Measurements from ENCODE around the gene ABL1. TPM values are rescaled to one million over a fixed set of nuclear protein-coding genes. Genes with fewer than 3 reads are reported as not detected.
"Not testable (repeated sequence)": the region's sequence is repeated elsewhere in the genome, so short reads cannot be mapped to it uniquely, and the experiment has no call there.

The ABL1 gene
- 92.4 TPM for total RNA-seq
- long read RNA-seq, partial matches to known transcripts, result 2 of 88 reads
- long read RNA-seq, other reads (novel, unspliced or antisense), result 86 of 88 reads

DNA sequence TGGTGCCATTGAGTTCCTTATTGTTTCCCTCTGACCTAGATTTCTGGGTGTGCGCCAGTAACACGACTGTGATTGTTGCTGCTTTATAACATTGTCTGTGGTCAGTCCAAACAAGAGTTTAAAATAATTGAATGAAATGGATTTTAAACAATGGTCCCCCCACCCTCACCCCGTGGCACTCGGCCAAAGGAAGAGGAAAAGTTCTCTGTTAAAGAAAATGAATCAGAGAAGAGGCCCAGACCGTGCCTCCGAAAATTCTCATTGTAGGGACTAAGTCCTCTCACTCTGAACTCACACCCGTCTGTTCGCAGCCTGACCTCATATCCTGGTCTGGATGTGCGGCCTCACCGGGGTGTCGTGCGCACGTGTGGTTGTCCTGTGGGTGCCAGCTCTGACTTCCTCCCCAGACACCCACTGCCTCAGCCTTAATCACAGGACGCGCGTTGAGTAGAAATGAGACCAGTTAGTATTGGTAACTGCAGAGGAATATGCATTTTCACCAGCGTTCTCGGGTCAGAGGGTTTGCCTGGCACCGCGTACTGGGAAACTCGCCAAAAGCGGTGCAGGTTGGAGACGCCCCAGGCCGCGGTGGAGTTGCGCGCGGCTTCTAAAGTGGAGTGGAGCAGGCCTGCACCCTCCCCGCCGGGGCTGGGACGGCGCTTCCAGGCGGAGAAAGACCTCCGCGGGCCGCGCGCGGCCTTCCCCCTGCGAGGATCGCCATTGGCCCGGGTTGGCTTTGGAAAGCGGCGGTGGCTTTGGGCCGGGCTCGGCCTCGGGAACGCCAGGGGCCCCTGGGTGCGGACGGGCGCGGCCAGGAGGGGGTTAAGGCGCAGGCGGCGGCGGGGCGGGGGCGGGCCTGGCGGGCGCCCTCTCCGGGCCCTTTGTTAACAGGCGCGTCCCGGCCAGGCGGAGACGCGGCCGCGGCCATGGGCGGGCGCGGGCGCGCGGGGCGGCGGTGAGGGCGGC is at the start of gene ABL1:
Gene ABL1 (plus strand): TSS at position 884 of the 966 bp plus-strand sequence. CDS start 193 bp downstream, outside the sequence.
- DNase-seq (ENCODE audit: low spot score), result no peak

DNA sequence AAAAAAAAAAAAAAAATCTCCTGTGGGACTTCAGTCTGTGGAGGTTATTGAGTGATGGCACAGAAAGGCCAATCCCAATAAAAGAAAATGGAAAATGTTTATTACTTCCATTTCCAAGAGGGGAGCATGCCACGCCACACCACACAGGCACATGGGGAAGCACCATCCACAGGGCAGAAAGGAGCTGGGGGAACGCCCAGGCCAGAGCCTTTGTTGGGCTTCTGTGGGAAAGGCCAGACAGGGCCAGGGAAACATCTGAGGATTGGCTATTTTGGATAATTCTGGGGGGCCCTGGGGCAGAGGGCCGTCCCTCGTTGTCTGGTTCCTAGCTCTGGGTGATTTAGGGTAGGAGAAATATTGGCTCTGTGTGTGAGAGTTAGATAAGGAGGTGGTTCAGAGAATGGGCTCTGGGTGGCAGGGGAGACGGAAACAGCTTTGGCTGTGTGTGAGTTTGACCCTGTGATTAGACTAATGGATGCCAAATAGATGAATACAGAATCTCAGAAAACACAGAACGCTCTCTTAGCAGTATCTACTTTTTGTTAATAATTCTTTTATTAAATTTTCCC is 49.0 kb upstream of the ABL1 start:
- DNase-seq (ENCODE audit: low spot score), result no peak

- DNase-seq (ENCODE audit: low spot score), result no peak
Measured at GRCh38 chr9:130786526-130786925, 48.5 kb upstream of the ABL1 start.

GRCh38 chr9:130789747-130790672 is 45.0 kb upstream of the ABL1 start:
- no peak for DNase-seq (ENCODE audit: low spot score)

DNA sequence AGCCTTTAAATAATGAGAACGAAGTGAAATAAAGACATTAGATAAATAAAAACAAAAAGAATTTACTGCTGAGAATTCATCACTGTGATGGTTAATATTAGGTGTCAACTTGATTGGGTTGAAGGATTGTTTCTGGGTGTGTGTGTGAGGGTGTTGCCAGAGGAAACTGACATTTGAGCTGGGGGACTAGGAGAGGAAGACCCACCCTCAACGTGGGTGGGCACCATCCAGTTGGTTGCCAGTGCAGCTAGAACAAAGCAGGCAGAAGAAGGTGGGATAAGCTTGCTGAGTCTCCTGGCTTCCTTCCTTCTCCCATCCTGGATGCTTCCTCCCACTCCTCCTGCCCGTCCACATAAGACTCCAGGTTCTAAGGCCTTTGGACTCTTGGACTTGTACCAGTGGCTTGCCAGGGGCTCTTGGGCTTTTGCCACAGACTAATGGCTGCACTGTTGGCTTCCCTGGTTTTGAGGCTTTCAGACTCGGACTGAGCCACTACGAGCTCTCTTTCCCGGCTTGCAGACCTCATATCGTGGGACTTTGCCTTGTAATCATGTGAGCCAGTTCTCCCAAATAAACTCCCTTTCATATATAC is 43.7 kb upstream of the ABL1 start:
- DNase-seq (ENCODE audit: low spot score), result no peak

DNA sequence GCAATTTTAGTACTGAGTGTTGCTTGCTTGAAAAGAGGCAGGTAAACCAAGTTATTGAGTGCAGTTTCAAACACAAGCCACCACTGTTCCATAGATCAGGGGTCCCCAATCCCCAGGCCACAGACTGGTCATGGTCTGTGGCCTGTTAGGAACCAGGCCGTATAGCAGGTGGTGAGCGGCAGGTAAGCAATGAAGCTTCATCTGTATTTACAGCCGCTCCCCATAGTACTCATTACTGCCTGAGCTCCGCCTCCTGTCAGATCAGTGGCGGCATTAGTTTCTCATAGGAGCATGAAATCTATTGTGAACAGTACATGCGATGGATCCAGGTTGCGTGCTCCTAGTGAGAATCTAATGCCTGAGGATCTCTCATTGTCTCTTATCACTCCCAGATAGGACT is 41.5 kb upstream of the ABL1 start:
- DNase-seq (ENCODE audit: low spot score), result no peak

GRCh38 chr9:130794021-130794420 is 41.0 kb upstream of the ABL1 start:
- DNase-seq (ENCODE audit: low spot score), result not testable (repeated sequence)

DNA sequence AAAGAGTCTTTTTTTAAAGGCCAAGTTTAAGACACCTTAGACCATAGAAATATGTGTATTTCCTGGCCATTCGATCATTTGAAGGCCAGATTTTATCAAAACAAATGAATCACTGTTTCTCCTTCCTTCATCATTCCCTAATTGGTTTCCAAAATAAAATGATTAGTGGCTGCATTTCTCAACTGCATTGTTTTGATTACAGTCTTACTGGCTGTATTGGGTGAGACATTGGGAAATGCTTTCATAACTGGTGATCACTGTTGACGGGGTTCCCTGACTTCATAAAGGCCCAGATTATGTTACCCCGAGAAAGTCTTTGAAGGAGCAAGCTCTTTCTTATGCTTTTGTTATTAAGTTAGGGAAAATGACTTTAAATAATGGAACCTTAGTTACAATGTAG is 40.6 kb upstream of the ABL1 start:
- not testable (repeated sequence) for DNase-seq (ENCODE audit: low spot score)

DNA sequence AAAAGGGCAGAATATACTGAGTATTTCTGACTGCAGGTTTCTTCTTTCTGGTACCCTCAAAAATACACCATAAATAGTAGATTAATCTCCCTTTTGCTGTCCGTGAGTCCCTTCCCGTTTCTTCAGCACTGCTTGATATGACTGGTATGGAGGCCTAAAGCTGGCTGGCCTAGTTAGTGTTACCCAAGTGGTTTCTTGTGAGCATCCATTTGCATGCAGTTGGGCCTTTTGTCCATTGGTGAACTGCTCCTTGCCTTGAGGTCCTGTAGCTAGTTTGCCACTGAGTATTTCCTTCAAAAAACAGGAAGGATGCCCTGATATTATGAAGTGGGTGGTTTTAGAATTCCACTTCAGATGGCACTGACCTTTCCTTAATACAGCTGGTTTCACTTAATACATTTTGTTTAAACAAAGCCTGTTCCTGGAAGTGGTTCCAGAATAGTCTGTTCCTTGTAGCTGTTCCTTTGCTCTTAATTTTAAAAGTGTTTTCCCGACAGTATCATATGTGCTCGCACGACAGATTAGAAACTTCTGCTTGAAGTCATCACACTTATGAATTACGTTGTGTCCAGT is 40.0 kb upstream of the ABL1 start:
- no peak for DNase-seq (ENCODE audit: low spot score)

DNA sequence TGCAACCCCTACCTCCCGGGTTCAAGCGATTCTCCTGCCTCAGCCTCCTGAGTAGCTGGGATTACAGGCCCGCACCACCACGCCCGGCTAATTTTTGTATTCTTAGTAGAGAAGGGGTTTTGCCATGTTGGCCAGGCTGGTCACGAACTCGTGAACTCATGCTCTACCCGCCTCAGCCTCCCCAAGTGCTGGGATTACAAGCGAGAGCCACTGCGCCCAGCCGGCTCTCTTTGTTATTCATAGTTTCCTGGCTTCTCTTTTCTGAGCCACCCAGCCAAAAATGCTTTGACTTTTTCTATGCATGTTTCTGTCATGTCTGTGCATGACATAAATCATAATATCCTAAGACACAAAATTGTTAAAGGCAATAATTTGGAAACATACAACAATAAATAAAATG is 31.9 kb upstream of the ABL1 start:
- not testable (repeated sequence) for DNase-seq (ENCODE audit: low spot score)

GRCh38 chr9:130805510-130806326 is 29.3 kb upstream of the ABL1 start:
- DNase-seq (ENCODE audit: low spot score), result no peak

DNA sequence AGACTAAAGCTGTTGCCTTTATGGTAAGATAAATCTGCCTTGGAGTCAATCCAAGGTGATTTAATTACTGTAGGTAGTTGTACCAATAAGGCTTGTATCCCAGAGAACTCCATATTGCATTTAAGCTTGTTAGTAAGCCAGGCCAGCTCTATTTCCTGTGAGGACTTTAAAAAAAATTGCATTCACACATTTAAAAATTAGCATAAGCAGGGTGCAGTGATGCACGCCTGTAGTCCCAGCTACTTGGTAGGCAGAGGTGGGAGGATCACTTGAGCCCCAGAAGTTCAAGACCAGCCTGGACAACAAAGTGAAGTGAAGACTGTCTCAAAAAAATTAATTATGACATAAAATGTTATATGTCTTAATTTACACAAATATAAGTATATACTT is 28.7 kb upstream of the ABL1 start:
- no peak for DNase-seq (ENCODE audit: low spot score)

GRCh38 chr9:130810609-130811136 is 24.4 kb upstream of the ABL1 start:
- DNase-seq (ENCODE audit: low spot score), result no peak

DNA sequence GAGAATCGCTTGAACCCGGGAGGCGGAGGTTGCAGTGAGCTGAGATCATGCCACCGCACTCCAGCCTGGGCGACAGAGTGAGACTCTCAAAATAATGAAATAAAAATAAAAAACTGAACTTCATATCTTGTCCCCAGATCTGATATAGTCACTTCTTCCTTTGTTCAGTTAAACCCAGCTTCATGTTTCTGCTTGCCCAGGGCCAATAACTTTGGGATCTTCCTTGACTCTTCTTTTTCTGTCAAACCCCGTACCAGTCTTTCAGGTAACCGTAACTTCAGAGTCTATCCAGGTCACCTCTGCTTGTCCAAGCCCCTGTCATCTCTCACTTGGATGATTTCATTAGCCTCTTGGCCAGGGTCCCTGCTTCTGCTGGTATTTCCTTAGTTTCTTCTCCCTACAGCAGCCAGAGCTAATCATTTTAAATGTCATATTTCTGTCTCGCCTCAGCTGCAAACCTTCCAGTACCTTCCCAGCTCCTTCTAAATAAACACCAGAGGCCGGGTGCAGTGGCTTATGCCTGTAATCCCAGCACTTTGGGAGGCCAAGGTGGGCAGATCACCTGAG is 19.7 kb upstream of the ABL1 start:
- no peak for DNase-seq (ENCODE audit: low spot score)

DNA sequence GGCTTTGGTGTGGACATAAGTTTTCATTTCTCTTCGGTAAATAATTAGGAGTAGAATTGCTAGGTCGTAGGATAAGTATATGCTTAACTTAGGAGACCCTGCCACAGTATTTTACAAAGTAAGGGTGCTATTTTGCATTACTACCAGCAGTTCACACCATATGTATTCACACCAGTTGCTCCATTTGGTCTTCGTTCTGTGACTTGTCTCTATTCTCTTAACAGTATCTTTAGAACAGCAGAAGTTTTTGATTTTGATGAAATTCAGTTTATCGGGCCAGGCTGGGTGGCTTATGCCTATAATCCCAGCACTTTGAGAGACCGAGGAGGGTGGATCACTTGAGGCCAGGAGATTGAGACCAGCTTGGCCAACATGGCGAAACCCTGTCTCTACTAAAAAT is 17.1 kb upstream of the ABL1 start:
- no peak for DNase-seq (ENCODE audit: low spot score)

DNA sequence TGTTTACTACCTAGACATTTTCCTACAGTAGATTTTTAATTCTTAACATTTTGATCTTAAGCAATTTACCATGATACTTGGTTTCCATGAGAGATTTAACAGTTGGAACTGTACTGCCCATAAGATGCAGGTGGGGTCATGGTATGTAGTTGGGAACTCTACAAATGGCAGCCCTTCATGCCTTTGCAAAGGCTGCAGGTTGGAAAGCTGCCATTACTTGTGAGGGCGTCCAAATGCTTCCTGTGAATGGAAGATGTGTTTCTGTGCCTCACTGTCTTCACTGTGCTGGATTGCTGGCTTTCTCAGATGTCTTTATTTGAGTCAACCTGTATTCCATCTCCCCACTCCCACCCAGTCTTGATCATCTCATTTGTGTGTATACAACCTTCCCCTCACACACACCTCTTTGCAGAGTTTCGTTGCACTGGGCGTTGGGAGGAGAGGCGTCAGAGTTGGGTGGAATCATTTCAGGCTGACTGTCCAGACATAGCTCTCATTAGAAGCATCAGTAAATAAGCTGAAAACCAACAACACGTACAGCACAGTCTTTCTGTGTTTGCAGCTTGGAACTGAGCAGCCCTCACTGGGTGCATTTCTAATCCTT is 14.8 kb upstream of the ABL1 start:
- DNase-seq (ENCODE audit: low spot score), result no peak

- no peak for DNase-seq (ENCODE audit: low spot score)
Measured at GRCh38 chr9:130823435-130823834, 11.6 kb upstream of the ABL1 start.

DNA sequence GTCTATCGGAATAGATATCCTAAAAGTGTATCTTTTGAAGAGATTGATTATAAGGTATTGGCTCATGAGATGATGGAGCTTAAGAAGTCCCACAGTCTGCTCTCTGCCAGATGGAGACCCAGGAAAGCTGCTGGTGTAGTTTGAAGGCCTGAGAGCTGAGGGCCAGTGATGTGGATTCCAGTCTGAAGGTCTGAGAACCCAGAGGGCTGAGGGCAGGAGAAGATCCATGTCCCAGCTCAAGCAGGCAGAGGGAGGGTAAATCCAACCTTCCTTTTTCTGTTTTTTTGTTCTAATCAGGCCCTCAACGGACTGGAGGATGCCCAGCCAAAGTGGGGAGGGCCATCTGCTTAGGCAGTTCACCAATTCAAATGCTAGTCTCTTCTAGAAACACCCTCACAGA is 11.0 kb upstream of the ABL1 start:
- no peak for DNase-seq (ENCODE audit: low spot score)
